ENCODE results near the gene DLEC1.

The DLEC1 gene

DNA sequence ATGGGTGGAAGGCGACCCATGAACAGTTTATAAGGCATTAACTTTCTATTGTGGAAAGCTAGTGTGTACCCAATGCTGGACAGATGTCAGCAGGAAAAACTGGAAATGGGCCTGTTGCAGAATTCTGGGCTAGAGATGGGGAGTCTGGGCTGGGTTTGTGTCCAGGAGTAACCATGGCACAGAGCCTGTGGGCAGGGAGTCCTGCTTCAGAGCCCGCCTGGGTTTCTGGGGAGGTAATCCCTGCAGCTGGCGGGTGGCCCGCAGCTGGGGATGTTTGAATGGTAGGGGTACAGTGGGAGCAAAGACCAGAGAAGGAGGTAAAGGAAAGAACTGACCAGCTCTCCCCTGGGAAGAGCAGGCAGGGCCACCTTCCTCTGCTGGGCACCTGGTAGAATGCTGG is 72.2 kb downstream of the DLEC1 start:
- H3K27me3 ChIP-seq (ENCODE audit: control insufficient read depth, insufficient read depth, low read length), result no peaks in the 10 kb centered on the region

GRCh38 chr3:38111696-38112377 is 72.8 kb downstream of the DLEC1 start:
- H3K9ac ChIP-seq, result no peak overlapping the region
- H3K9me3 ChIP-seq (ENCODE audit: control insufficient read depth, low read length), result no peaks in the 10 kb centered on the region
- no peaks in the 10 kb centered on the region for H3K4me1 ChIP-seq
- no peak overlapping the region for H3K27ac ChIP-seq
- no peak overlapping the region for H3K4me2 ChIP-seq (ENCODE audit: low read length)
- no peak overlapping the region for H2AFZ ChIP-seq
- no peaks in the 10 kb centered on the region for H3K36me3 ChIP-seq (ENCODE audit: control insufficient read depth, insufficient read depth, low read length)
- TF ChIP-seq, protein P1, sequence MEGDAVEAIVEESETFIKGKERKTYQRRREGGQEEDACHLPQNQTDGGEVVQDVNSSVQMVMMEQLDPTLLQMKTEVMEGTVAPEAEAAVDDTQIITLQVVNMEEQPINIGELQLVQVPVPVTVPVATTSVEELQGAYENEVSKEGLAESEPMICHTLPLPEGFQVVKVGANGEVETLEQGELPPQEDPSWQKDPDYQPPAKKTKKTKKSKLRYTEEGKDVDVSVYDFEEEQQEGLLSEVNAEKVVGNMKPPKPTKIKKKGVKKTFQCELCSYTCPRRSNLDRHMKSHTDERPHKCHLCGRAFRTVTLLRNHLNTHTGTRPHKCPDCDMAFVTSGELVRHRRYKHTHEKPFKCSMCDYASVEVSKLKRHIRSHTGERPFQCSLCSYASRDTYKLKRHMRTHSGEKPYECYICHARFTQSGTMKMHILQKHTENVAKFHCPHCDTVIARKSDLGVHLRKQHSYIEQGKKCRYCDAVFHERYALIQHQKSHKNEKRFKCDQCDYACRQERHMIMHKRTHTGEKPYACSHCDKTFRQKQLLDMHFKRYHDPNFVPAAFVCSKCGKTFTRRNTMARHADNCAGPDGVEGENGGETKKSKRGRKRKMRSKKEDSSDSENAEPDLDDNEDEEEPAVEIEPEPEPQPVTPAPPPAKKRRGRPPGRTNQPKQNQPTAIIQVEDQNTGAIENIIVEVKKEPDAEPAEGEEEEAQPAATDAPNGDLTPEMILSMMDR (IDR thresholded peaks at IDR 0.05), result no peak
- H3K4me3 ChIP-seq (ENCODE audit: low read depth, low read length), result no peak overlapping the region
- no peaks in the 10 kb centered on the region for H3K79me2 ChIP-seq
- no peaks in the 10 kb centered on the region for H3K27me3 ChIP-seq (ENCODE audit: control insufficient read depth, insufficient read depth, low read length)

More for the DNA sequence above, 72.2 kb downstream of the DLEC1 start:
- TF ChIP-seq, protein P1 (IDR thresholded peaks at IDR 0.05), result no peak
- Histone ChIP-seq H3K27ac (no peak overlapping the region), H3K9me3 (ENCODE audit: control insufficient read depth, low read length) (no peaks in the 10 kb centered on the region), H3K36me3 (ENCODE audit: control insufficient read depth, insufficient read depth, low read length) (no peaks in the 10 kb centered on the region), H3K4me2 (ENCODE audit: low read length) (no peak overlapping the region), H3K9ac (no peak overlapping the region), H3K4me3 (ENCODE audit: low read depth, low read length) (no peak overlapping the region), H3K79me2 (no peaks in the 10 kb centered on the region), H2AFZ (no peak overlapping the region), H3K4me1 (no peaks in the 10 kb centered on the region)

- Histone ChIP-seq H3K9ac (no peak overlapping the region), H3K9me3 (ENCODE audit: control insufficient read depth, low read length) (no peaks in the 10 kb centered on the region), H3K4me2 (ENCODE audit: low read length) (no peak overlapping the region), H3K36me3 (ENCODE audit: control insufficient read depth, insufficient read depth, low read length) (no peaks in the 10 kb centered on the region), H3K79me2 (no peaks in the 10 kb centered on the region), H2AFZ (no peak overlapping the region), H3K4me1 (no peaks in the 10 kb centered on the region), H3K4me3 (ENCODE audit: low read depth, low read length) (no peak overlapping the region), H3K27me3 (ENCODE audit: control insufficient read depth, insufficient read depth, low read length) (no peaks in the 10 kb centered on the region), H3K27ac (no peak overlapping the region)
- TF ChIP-seq, protein P1 (IDR thresholded peaks at IDR 0.05), result no peak
These were observed 73.4 kb downstream of the DLEC1 start for GRCh38 chr3:38112378-38112761.

DNA sequence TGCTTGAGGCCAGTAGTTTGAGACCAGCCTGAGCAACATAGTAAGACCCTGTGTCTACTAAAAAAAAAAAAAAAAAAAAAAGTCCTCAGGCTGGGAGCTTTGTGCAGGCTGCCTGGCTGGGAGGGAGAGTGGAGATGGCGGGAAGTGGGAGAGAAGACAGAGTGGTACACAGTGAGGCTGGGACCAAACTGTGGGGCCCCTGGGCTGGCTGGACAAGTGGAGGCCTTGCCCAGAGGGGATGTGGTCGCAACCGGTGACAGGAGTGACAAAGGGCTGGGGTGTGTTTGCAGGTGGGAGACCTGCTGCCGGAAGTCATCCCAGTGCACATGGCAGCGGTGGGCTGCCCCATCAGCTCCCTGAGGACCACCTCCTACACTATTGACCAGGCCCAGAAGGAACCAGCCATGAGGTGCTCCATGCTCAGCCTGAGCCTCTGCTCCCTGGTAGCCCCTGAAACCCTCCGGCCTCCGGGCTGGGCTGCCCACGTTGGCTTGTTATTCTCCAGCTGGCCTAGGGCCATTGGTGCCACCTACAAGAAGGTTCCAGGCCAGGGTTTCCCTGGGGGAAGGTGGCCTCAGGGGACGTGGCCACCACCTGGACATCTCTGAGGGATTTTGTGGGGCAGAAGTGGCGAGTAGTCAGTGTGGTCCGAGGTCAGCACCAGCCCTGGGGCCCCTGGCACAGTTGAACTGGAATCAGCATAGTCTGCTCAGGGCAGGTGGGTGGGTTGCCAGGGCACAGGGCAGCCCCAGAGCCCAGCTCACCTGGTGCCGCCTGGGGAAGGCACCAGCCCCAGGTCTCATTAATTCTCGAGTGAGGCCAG is 75.3 kb downstream of the DLEC1 start:
- H2AFZ ChIP-seq, result no peak overlapping the region
- no peak overlapping the region for H3K4me3 ChIP-seq (ENCODE audit: low read depth, low read length)
- no peak overlapping the region for H3K4me2 ChIP-seq (ENCODE audit: low read length)
- H3K27ac ChIP-seq, result no peak overlapping the region
- no peaks in the 10 kb centered on the region for H3K27me3 ChIP-seq (ENCODE audit: control insufficient read depth, insufficient read depth, low read length)
- H3K9ac ChIP-seq, result no peak overlapping the region
- no peaks in the 10 kb centered on the region for H3K79me2 ChIP-seq
- H3K4me1 ChIP-seq, result no peaks in the 10 kb centered on the region
- H3K36me3 ChIP-seq (ENCODE audit: control insufficient read depth, insufficient read depth, low read length), result no peaks in the 10 kb centered on the region
- H3K9me3 ChIP-seq (ENCODE audit: control insufficient read depth, low read length), result no peaks in the 10 kb centered on the region
- TF ChIP-seq, protein P1 (IDR thresholded peaks at IDR 0.05), result no peak
